HG03442 (cell line): Measurements from ENCODE around the gene SMIM29.
"Not testable (repeated sequence)": the region's sequence is repeated elsewhere in the genome, so short reads cannot be mapped to it uniquely, and the experiment has no call there.

ENCODE experiments used
- ATAC-seq: cut with Tn5 transposase; IDR thresholded peaks from one replicate; pipeline ENCODE4 v1.9.1; 2021; ENCODE audit warnings: mild to moderate bottlenecking, moderate library complexity; ENCODE audit not compliant: unreplicated experiment

Gene SMIM29

DNA sequence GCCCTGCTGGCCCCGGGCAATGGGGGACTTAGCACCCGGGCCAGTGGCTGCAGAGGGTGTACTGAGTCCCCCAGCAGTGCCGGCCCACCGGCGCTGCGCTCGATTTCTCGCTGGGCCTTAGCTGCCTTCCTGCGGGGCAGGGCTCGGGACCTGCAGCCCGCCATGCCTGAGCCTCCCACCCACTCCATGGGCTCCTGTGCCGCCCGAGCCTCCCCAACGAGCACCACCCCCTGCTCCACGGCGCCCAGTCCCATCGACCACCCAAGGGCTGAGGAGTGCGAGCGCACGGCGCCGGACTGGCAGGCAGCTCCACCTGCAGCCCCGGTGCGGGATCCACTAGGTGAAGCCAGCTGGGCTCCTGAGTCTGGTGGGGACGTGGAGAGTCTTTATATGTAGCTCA, 20.3 kb upstream of the SMIM29 start:
- ATAC-seq, result not testable (repeated sequence)

DNA sequence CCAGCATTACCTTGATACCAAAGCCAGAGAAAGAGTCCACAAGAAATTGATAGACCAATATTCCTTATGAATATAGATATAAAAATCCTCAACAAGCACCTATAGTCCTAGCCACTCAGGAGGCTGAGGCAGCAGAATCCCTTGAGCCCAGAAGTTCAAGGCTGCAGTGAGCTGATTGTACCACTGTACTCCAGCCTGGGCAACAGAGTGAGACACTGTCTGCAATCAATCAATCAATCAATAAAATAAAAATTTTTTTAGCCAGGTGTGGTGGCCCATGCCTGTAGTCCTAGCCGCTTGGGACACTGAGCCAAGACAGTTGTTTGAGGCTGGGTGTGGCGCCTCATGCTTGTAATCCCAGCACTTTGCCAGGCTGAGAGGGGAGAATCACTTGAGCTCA, 18.9 kb upstream of the SMIM29 start:
- no peak for ATAC-seq

DNA sequence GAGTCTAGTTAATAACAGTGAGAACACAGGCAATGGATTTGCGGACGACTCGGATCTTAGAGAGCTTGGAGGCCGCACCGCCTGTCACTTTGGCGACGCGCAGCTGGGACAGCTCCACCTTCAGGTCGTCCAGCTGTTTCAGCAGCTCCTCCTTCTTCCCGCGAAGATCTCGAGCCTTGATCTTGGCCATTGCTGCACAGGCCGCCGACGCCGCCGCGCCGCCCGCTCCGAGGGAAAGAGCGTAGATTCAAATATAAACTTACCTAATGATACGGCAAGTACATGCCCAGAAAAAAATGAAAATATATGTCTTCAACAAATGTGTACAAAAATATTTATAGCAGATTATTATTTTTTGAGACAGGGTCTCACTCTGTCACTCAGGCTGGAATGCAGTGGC, 14.7 kb upstream of the SMIM29 start:
- not testable (repeated sequence) for ATAC-seq

DNA sequence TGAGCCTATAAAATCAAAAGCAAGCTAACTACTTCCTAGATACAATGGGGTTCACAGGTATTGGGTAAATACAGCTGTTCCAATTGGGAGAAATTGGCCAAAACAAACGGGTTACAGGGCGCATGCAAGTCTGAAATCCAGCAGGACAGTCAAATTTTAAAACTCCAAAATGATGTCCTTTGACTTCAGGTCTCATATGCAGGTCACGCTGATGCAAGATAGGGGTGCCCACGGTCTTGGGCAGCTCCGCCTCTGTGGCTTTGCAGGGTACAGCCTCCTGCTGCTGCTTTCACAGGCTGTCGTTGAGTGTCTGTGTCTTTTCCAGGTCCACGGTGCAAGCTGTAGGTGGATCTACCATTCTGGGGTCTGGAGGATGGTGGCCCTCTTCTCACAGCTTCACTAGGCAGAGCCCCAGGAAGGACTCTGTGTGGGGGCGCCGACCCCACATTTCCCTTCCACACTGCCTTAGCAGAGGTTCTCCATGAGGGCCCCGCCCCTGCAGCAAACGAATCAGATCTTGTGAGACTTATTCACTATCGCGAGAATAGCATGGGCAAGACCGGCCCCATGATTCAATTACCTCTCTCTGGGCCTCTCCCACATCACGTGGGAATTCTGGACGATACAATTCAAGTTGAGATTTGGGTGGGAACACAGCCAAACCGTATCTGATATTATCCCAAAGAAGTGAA, 11.9 kb upstream of the SMIM29 start:
- no peak for ATAC-seq

DNA sequence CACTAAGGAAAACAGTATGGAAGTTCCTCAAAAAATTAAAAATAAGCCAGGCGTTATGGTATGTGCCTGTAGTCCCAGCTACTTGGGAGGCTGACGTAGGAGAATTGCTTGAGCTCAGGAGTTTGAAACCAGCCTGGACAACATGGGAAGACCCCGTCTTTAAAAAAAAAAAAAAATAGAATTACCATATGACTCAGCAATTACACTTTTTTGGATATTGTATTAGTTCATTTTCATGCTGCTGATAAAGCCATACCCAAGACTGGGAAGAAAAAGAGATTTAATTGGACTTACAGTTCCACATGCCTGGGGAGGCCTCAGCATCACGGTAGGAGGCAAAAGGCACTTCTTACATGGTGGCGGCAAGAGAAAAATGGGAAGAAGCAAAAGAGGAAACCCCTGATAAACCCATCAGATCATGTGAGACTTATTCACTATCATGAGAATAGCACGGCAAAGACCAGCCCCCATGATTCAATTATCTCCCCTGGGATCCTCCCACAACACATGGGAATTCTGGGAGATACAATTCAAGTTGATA, 10.8 kb upstream of the SMIM29 start:
- ATAC-seq, result no peak

DNA sequence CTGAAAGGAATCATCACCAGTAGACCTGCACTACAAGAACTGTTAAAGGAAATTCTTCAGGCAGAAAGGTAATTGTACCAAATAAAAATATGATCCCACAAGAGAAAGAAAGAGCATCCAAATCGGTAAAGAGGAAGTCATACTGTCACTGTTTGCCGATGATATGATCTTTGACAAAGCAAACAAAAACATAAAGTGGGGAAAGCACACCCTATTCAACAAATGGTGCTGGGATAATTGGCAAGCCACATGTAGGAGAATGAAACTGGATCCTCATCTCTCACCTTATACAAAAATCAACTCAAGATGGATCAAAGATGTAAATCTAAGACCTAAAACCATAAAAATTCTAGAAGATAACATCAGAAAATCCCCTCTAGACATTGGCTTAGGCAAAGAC, 3.6 kb upstream of the SMIM29 start:
- ATAC-seq, result not testable (repeated sequence)

DNA sequence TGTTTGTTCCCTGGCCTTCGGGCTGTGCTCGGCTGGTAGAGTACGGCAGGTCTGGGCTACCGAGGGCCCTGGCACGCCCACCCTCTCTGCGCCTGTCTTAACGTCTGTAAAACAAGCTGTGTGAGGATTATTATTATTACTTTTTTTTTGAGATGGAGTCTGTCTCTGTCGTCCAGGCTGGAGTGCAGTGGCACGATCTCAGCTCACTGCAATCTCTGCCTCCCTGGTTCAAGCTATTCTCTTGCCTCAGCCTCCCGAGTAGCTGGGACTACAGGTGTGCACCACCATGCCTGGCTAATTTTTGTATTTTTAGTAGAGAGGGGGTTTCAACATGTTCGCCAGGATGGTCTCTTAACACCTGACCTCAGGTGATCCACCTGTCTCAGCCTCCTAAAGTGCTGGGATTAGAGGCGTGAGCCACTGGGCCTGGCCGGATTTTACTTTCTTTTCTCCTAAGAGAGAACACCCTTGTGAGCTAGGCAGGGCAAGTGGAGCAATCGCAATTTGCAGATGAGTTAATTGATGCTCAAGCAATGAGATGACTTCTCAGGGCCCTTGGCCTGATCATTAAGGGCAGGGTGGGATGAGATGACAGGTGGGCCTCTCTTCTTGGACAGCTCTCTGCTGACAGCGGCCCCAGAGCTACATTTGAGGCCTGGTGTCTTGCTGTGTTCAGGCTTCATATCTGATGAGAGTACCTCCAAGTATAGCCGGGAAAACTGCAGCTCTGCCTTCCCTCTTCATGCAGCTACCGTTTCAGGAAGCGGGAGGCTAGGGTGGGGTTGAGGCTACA, 859 bp upstream of the SMIM29 start:
- ATAC-seq, result peak; percentile 21

DNA sequence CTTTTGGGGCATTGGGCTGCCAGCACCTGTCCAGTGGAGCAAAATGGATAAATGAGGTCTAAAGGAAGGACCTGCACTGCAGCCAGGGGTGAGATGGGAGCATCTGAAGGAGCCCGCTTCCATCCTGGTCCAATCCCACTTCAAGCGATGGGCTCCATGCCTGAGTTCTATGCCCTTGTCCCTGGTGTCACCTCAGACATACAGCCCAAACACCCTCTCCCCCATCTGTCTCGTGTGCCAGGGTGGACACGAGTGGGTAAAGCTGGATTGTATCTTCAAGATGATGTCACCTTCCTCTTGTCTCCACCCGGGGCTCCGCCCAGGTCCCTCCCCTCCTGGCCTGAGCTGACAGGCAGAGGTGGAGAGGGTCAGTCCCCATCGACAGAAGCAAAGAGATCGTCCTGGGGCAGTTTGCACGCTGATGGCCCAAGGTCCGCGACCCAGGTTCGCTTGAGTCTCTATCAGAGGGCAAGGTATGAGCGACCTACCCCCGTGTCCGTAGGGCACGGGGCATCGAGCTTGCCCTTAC, 544 bp downstream of the SMIM29 start:
- ATAC-seq, result peak; percentile 29

DNA sequence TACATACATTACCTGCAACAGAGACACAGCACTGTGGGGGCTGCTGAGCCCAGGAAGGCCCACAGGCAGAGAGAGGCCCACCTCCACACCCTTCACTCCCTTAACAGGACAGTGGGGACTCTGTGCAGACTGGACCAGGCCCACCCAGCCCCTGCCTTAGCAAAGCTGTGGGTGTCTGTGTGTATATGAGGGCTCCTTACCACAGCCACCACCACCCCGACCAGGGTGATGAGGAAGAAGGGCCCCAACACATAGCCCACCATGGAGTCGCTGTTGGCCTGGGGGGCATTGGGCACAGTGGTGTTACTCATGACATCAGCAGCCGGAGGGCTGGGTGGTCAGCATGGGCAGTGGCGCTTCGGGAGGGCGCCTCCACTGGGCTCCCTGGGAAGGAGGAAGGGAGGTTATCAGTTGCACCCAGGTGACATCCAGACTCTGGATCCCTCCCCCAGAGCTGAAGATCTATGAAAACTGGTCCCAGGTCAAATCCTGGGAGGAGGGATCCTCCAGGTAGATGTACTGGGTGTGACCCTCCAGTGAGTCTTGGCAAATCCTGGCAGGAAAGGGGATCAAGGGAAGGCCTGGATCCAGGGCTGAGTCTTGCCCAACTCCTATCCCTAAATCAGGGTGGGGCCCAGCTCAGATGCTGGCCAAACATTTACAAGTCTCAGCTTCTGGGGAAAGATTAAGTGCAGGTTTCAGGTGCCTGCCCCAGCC, 1.2 kb downstream of the SMIM29 start:
- no peak for ATAC-seq

DNA sequence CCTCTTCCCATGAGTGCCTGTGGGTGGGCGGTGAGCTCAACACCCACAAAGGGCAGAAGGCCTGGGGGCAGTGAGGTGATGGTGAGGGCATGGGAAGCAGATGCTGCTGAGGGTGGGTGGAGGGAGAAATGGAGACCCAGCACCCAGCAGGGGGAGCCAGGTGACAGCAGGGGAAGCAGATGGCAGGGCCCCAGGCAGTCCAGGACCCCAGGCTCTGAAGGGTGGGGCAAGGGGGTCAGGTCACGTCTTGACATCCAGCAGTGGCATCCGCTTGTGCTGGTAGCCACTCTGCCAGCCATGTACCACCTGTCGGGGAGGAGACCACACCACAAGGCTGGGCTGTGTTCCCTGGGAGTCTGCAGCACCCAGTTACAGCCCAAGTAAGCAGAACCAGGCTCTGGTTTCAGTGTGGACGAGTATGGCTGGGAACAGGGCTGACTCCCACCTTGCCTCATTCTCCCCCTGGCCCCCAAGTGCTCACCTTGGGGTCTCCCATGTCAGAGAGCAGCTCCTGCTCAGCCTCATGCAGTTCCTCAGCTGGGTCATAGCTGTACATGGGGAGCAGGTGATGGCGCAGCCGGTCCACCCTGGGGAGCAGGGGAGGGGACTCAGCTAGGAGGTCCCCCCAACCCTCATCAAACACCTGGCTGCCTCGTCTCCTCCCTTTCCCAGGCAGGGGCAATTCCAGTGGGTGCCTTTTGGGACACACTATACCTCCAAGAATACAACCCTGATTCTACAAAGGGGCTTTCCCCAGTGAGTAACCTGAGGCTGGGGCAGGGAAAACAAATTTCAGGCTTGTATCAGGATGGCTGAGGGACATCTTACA, 2.0 kb downstream of the SMIM29 start:
- no peak for ATAC-seq

DNA sequence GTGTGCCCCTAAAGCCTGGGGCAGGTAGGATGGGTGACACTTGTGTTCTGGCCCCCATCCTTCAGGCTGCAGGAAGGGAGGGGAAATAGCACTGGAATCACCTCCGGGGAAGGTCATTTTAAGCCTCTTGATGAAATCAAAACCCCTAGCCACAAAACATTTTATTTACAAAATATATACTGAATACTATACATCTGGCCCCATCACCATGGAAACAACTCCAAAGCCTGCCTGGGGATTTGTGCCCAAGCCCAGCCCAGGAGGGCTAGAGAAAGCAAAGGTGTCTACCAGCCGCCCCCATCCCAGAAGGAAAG, 2.6 kb downstream of the SMIM29 start:
- ATAC-seq, result no peak

DNA sequence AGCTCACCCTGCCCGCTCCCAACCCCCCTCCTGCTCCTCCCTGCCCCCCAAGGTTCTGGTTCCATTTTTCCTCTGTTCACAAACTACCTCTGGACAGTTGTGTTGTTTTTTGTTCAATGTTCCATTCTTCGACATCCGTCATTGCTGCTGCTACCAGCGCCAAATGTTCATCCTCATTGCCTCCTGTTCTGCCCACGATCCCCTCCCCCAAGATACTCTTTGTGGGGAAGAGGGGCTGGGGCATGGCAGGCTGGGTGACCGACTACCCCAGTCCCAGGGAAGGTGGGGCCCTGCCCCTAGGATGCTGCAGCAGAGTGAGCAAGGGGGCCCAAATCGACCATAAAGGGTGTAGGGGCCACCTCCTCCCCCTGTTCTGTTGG, 3.1 kb downstream of the SMIM29 start:
- ATAC-seq, result not testable (repeated sequence)

DNA sequence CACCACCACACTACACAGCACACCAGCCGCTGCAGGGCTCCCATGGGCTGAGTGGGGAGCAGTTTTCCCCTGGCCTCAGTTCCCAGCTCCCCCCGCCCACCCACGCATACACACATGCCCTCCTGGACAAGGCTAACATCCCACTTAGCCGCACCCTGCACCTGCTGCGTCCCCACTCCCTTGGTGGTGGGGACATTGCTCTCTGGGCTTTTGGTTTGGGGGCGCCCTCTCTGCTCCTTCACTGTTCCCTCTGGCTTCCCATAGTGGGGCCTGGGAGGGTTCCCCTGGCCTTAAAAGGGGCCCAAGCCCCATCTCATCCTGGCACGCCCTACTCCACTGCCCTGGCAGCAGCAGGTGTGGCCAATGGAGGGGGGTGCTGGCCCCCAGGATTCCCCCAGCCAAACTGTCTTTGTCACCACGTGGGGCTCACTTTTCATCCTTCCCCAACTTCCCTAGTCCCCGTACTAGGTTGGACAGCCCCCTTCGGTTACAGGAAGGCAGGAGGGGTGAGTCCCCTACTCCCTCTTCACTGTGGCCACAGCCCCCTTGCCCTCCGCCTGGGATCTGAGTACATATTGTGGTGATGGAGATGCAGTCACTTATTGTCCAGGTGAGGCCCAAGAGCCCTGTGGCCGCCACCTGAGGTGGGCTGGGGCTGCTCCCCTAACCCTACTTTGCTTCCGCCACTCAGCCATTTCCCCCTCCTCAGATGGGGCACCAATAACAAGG, 3.6 kb downstream of the SMIM29 start:
- ATAC-seq, result not testable (repeated sequence)

DNA sequence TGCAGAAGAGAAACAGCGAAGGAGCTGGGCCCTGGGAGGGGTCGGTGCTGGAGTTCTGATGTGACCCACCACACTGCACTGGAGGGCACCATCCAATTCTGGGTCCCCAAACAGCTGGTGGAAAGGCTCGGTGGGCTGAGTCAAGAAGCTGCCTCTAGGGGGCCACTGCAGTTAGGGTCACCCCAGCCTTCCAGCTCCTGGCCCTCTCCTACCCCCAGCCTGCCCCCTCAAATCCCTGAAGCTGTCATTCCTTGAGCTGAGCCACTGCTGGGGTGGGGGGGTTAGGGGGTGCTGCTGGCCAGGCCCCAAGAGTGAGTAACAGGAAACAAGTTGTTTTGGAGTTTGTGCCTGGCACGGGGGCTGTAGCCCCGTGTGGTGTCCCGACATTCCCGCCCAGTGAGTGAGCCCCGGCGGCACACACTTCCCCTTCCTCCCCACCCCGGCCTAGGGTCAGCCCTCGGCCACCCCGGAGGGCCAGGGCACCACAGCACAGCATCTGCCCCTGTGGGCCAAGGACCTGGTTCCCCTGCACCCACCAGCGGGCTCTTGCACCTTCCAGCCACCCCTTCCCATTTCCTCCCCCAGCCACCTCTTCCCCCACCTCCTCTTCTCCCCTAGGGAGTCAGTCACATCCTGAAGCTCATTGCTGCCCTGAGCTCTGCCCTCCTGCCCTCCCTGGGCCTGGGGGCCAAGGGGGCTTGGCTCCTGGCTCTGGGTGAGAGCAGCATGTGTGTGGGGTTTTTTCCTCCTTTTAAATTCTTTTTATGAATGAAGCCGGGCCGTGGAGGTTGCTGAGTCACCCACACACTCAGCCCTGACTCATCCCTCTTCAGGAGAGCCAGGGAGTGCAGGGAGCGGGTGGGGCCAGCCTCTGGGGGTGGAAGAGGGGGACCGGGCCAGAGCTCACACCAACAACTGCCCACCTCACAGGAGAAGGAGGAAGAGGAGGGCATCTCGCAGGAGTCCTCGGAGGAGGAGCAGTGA, 4.6 kb downstream of the SMIM29 start:
- ATAC-seq, result no peak

DNA sequence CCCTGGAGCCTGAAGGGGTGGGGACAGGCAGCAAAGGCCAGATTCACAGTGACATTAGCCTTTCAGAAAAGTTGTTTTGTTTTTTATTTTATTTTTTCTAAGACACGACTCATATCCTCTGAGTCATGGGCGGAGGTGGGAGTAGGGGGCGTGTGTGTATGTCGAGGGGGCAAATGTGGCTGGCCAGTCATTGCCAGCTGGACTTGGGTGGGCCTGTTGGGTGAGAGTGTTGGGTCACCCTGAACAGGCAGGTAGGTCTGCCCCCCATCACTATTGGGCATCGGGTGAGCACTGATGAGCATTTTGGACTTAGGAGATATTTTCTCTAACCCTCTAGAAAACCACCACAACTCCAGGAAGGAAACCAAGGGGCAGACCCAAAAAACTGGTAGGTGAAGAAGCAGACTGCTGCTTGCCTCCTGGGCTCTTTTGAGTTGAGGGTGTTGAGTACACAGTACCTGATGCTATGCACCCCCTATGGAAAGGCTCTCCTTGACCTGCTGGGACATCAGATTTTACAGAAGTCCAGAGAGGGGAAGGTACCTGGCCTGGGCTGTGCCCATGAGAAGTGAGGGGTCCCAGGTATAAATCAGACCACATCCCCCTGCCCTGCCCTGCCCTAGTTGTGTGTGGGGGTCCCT, 5.6 kb downstream of the SMIM29 start:
- ATAC-seq, result no peak

DNA sequence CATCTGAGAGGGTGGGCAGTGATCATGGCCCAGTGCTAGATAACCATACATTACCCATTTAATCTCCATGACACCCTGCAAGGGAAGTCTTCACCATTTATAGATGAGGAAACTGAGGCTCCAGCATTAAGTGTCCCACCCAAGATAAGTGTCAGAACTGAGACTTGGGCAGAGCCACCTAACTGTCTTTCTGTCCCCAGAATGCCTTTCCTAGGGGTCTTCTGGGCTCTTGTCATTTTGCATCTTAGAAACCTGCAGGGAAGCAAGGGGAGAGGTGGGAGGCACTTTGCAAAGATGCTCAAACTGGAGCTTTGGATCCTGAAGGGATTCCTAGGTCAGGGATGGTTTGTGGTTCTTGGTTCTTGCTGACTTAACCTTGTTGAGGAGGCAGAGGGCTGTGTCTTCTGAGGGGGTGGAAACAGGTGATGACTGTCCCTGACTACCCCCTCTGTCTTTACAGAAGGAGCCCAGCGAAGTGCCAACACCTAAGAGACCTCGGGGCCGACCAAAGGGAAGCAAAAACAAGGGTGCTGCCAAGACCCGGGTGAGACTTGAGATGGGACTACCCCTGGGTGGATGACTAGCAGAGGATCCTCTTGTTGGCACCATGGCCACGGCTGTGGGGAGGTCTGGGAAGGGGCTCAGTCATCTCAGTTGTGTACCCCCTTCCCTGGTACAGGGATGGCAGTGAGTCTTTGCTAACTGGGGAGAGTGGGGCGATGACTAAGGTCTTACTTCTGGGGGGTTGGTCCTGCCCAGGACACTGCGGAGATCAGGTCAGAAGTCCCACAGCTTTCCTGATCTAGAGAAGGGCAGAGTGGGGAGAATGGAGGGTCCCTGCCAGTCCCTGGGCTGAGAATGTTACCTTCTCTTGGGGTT, 6.3 kb downstream of the SMIM29 start:
- ATAC-seq, result no peak
